HFF-Myc (cell line): ENCODE results near the gene CLEC2B.

Experiments used
- DNase-seq: peaks from one replicate; pipeline ENCODE4 v3.0.0-alpha.2; 2011; ENCODE audit warnings: low read depth; ENCODE audit errors: extremely low read depth
- H3K4me3 ChIP-seq: replicated peaks from 2 replicates; pipeline ENCODE4 v1.5.1; 2011; ENCODE audit warnings: low read depth, mild to moderate bottlenecking, control low read depth, low read length
- TF ChIP-seq, protein P1 (sequence below): IDR thresholded peaks from 2 replicates; pipeline ENCODE4 v1.5.1; 2012; ENCODE audit warnings: mild to moderate bottlenecking, low read depth, low read length, control low read depth; ENCODE audit errors: missing control alignments

Gene CLEC2B

DNA sequence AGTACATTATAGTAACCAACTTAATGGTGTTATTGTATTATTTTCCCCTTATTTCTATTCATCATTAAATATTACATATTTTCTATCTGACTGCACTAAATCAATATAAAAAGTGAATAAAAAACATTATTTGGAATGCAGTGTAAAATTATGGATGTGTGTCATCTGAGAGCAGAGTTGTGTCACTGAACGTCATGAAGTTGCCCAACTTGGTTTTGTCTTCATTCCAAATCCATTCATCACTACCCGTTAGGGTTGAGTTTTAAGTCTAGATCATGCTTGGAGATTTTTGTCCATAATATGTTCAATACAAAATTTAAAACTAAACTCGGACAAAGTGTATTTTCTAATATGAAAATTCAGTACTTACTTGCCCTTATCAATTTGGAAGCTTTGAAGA lies 25.7 kb downstream of the CLEC2B start:
- H3K4me3 ChIP-seq = no peak overlapping the region
- DNase-seq = no peak
- TF ChIP-seq, protein P1, sequence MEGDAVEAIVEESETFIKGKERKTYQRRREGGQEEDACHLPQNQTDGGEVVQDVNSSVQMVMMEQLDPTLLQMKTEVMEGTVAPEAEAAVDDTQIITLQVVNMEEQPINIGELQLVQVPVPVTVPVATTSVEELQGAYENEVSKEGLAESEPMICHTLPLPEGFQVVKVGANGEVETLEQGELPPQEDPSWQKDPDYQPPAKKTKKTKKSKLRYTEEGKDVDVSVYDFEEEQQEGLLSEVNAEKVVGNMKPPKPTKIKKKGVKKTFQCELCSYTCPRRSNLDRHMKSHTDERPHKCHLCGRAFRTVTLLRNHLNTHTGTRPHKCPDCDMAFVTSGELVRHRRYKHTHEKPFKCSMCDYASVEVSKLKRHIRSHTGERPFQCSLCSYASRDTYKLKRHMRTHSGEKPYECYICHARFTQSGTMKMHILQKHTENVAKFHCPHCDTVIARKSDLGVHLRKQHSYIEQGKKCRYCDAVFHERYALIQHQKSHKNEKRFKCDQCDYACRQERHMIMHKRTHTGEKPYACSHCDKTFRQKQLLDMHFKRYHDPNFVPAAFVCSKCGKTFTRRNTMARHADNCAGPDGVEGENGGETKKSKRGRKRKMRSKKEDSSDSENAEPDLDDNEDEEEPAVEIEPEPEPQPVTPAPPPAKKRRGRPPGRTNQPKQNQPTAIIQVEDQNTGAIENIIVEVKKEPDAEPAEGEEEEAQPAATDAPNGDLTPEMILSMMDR = no peak

DNA sequence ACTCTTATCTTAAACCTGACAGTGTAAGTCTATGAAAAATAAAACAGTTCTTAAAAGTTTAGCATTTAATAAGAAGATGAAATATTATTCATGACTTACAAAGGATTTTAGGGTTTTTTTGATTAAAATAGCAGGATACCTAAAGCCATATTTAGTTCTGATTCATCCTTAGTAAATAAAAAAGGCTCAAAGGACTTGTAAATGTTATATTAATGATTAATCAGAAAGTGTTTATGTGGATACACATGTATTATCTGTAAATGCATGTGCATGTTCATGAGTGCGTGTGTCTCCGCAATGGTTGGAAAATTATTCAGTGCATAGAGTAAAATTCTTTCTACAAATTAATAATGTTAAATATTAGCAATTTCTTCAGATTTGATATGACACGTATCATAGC lies 37.4 kb downstream of the CLEC2B start:
- TF ChIP-seq, protein P1 = no peak
- H3K4me3 ChIP-seq = no peak overlapping the region
- DNase-seq = no peak

DNA sequence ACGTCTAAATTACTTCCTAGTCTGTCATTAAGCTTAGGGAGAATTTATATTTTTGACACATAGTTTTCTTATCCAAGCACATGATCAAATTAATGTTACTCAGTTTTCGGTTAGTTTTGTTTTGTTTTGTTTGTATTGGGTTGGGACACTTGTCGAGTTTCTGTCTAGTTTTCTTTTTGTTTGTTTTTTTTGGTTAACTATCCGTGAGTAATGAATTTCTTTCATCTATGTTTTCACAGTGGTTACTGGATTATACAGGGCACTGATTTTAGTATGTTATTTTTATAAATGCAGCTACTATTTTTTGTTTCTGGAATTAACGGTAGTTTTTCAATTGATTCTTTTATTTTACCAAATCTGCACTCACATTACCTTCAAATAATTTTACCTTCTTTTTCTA lies 39.2 kb downstream of the CLEC2B start:
- DNase-seq = no peak
- no peak overlapping the region for H3K4me3 ChIP-seq
- TF ChIP-seq, protein P1 = no peak

DNA sequence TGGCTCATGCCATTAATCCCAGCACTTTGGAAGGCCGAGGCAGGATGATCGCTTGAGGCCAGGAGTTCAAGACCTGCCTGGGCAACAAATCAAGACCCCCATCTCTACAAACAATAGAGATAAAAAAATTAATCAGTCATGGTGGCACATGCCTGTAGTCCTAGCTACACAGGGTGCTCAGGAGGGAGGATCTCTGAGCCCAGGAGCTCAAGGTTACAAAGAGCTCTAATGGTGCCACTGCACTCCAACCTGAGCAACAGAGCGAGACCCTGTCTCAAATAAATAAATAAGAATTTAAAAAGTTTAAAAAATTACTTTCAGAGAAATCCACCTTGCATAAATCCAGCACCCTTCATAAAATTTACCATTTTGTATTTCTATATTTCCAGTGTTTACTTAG lies 39.7 kb downstream of the CLEC2B start:
- H3K4me3 ChIP-seq = no peak overlapping the region
- TF ChIP-seq, protein P1 = no peak
- no peak for DNase-seq

DNA sequence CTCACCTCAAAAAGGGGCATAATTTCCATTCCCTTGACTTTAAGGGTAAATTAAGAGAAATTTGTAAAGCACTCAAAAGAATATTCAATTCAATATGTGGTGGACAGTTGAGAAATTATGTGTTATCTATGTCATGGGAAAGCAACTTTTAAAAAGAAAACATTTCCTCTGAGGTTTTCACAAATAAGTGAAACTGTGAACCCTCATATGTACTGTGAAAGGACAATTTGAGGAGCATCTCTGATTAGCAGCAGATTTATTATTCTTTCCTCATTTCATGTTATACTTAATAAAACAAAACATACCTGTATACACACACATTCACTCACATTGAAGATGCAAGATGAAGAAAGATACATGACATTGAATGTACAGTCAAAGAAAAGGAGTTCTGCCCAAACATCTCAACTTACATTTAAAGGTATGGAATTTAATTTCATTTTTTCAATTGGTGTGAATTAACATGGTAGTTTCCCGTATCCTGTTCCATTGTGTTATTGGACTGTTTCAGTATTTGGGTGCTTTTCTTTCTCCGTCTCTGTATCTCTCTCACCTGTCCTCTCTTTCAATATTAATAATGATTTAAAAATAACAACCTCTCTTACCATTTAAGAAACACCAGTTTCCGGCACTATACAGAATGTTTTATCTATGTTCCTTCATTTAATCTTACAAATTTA lies 41.8 kb downstream of the CLEC2B start, which contains the start of gene KLRF1:
KLRF1 (plus strand) TSS at position 273 of the 680 bp plus-strand sequence; CDS start at position 337, 64 bp downstream.
- no peak for DNase-seq
- TF ChIP-seq, protein P1 = no peak
- H3K4me3 ChIP-seq = no peak within 1 kb of the TSS

DNA sequence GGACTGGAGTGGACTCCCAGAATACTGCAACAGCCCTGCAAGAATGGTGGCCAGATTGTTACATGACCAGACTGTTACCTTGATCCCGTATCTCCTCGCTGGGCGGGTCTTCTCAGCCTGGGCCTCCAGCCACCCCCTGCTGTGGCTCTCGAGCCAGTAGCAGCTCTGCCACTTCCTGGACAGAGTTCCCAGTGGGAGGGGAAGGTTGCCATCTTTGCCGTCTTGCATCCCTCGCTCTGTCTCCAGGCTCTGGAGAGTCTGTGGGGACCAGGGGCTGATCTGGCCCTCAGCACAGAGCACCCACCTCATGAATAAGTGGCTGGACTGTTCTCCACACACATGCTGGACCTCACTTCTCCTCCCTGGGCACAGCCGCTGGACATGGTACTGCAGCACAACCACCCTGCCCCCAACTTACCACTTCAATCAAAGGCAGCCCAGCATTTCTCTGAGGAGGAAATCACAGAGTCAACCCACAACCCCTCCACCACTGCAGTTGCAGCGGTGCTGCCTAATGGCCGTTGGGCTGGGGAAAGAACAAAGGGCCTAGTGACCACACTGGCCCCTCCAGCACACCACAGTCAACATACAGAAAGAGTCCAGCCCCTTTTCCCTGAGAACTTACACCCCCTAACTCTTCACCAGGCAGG lies 48.7 kb downstream of the CLEC2B start:
- no peak overlapping the region for H3K4me3 ChIP-seq
- TF ChIP-seq, protein P1 = no peak
- DNase-seq = no peak
